Heart left ventricle (tissue), 16 donors: ENCODE results near the gene SIVA1. TPM values are rescaled to one million over a fixed set of nuclear protein-coding genes. Genes with fewer than 3 reads are reported as not detected.

Experiments
- ATAC-seq, 4 donors: fragments of 200-7000 bp; cut with Tn5 transposase; one replicate each; pipeline ENCODE4 v1.9.1; 2020 to 2022; ENCODE audit warnings: moderate library complexity in 4 of 4, mild to moderate bottlenecking in 3 of 4, moderate number of reproducible peaks in 1 of 4
- DNase-seq, 5 donors: peaks; one replicate each; pipeline ENCODE4 v3.0.0-alpha.2; 2020
- H3K27ac ChIP-seq, 12 donors: fragments of 200-600 bp; sonication (generic) in 4 of 12; one replicate each; pipeline versions ENCODE4 v1.5.0 to v1.8.0; 2016 to 2022; ENCODE audit warnings: mild to moderate bottlenecking in 2 of 12
- H3K27me3 ChIP-seq, 9 donors: fragments of 200-600 bp; sonication (generic) in 2 of 9; one replicate each; pipeline versions ENCODE4 v1.5.1 to v1.8.0; 2016 to 2022; ENCODE audit warnings: mild to moderate bottlenecking in 3 of 9
- H3K36me3 ChIP-seq, 9 donors: fragments of 200-600 bp; sonication (generic) in 2 of 9; one replicate each; pipeline versions ENCODE4 v1.5.0 to v1.8.0; 2018 to 2022; ENCODE audit warnings: mild to moderate bottlenecking in 2 of 9
- H3K4me1 ChIP-seq, 12 donors: fragments of 200-600 bp; sonication (generic) in 4 of 12; one replicate each; pipeline versions ENCODE4 v1.5.0 to v1.8.0; 2016 to 2022; ENCODE audit warnings: mild to moderate bottlenecking in 3 of 12
- H3K4me3 ChIP-seq, 12 donors: fragments of 200-600 bp; sonication (generic) in 4 of 12; one replicate each; pipeline versions ENCODE4 v1.5.0 to v1.8.0; 2017 to 2022; ENCODE audit warnings: mild to moderate bottlenecking in 9 of 12, moderate library complexity in 4 of 12
- H3K9me3 ChIP-seq, 12 donors: fragments of 200-600 bp; sonication (generic) in 4 of 12; one replicate each; pipeline versions ENCODE4 v1.5.0 to v1.8.0; 2016 to 2022; ENCODE audit warnings: mild to moderate bottlenecking in 1 of 12
- POLR2A ChIP-seq, 2 donors: fragments of 450-650 bp; IDR thresholded peaks; one replicate each; pipeline ENCODE4 v1.6.1; 2017; ENCODE audit warnings: antibody characterized with exemption in 2 of 2, mild to moderate bottlenecking in 2 of 2, moderate library complexity in 2 of 2
- WGBS, 4 donors: extraction: QIAGEN DNeasy Blood & Tissue Kit in 2 of 4; methylation state at CpG; one replicate each; pipeline versions ENCODE4 v1.1.5 to v1.1.7; 2013 to 2018; 5-methylcytosine and 5-hydroxymethylcytosine counted together
- intact Hi-C, 10 donors: fragments of 100-400 bp; cut with DNase I; formaldehyde crosslinking; loops; one replicate each; pipeline versions ENCODE4 v1.11.1 to v1.14.2; 2022
- polyA plus RNA-seq, 2 donors: library from polyadenylated mRNA; stranded (reverse); fragments of 200-250 nt; gene quantifications; one replicate each; pipeline ENCODE4 v1.2.3, GENCODE V29; 2013
- total RNA-seq, 9 donors: library from RNA; depleted of rRNA in 2 of 9; stranded (reverse); fragments of >200 nt in 2 of 9; fragmentation: NEBNext Ultra II Directional in 3 of 9; extraction: Animal tissue kit (Norgen Biotek cat#: 25700) in 3 of 9; gene quantifications; one replicate each; pipeline versions ENCODE4 v1.1.0 to v1.2.4, GENCODE V29; 2016 to 2023
- TF ChIP-seq, protein P1 (sequence below), 12 donors: fragments of 200-600 bp; sonication (generic) in 4 of 12; IDR thresholded peaks; one replicate each; pipeline versions ENCODE4 v1.5.0 to v1.8.0; 2018 to 2022; ENCODE audit warnings: antibody characterized with exemption in 12 of 12, mild to moderate bottlenecking in 5 of 12
- donor health status: ischemic (EF 13 %, LVEDD 7.1; RV severe dilation, severe dysfunction).
- donor health status: healthy with polysubstance abuse.
- donor health status: DM: no; HTN: yes; CAD: no.
- donor health status: DM: no; HTN: no; CAD: no.
- donor health status: ischemic (EF 25% LVEDD 6.9; RV normal size, moderate dysfunction).
- donor health status: ischemic (EF 25% LVEDD 5.7; RV mildly dilated, moderate dysfunction).
- donor health status: healthy.
- donor health status: DM: yes; HTN: yes; CAD: no.
- donor health status: ischemic (EF 35%, LVEDD 5.7; RV mildly dilated, moderate dysfunction).
- donor health status: nonischemic (EF 11% LVEDD 7.7; RV severe dilation, severe dysfunction).
- donor health status: DM: yes; HTN: yes; CAD: no.
- donor health status: PGD.
- donor health status: ischemic (EF 29% LVEDD 5.4; RV normal size, mild dysfunction).
- donor health status: nonischemic (EF 23%, LVEDD 6.1; RV moderate dilation, normal function).

The SIVA1 gene
- total and polyA plus RNA-seq, 11 donors, result 41.0 to 203 (median 57.4) TPM

GRCh38 chr14:104734051-104734587, 18.8 kb upstream of the SIVA1 start:
- Histone ChIP-seq H3K27ac (peak overlapping the region in 11 of 12 donors; percentile 83 to 95 (median 89)), H3K9me3 (no peaks in the 10 kb centered on the region), H3K4me1 (peaks cover 0 to 74% (median 57%) of the 10 kb centered on the region in 12 donors), H3K36me3 (peaks cover 0 to 8% (median 4%) of the 10 kb centered on the region in 9 donors), H3K4me3 (no peak overlapping the region), H3K27me3 (no peaks in the 10 kb centered on the region)
- TF ChIP-seq POLR2A (IDR thresholded peaks at IDR 0.05), result no peak
- TF ChIP-seq, protein P1, sequence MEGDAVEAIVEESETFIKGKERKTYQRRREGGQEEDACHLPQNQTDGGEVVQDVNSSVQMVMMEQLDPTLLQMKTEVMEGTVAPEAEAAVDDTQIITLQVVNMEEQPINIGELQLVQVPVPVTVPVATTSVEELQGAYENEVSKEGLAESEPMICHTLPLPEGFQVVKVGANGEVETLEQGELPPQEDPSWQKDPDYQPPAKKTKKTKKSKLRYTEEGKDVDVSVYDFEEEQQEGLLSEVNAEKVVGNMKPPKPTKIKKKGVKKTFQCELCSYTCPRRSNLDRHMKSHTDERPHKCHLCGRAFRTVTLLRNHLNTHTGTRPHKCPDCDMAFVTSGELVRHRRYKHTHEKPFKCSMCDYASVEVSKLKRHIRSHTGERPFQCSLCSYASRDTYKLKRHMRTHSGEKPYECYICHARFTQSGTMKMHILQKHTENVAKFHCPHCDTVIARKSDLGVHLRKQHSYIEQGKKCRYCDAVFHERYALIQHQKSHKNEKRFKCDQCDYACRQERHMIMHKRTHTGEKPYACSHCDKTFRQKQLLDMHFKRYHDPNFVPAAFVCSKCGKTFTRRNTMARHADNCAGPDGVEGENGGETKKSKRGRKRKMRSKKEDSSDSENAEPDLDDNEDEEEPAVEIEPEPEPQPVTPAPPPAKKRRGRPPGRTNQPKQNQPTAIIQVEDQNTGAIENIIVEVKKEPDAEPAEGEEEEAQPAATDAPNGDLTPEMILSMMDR (IDR thresholded peaks at IDR 0.05), result no peak
- intact Hi-C loops, result no loop called here
- DNase-seq, result no peak
- WGBS, 4 donors, result 67 to 86% (median 79%) methylated on average over 3 to 6 of the region's 6 CpGs
- no peak for ATAC-seq

GRCh38 chr14:104734601-104734990, 18.4 kb upstream of the SIVA1 start:
- 89 to 94% (median 92%) methylated on average over 8 to 9 of the region's 9 CpGs for WGBS, 4 donors
- no peak for ATAC-seq

DNA sequence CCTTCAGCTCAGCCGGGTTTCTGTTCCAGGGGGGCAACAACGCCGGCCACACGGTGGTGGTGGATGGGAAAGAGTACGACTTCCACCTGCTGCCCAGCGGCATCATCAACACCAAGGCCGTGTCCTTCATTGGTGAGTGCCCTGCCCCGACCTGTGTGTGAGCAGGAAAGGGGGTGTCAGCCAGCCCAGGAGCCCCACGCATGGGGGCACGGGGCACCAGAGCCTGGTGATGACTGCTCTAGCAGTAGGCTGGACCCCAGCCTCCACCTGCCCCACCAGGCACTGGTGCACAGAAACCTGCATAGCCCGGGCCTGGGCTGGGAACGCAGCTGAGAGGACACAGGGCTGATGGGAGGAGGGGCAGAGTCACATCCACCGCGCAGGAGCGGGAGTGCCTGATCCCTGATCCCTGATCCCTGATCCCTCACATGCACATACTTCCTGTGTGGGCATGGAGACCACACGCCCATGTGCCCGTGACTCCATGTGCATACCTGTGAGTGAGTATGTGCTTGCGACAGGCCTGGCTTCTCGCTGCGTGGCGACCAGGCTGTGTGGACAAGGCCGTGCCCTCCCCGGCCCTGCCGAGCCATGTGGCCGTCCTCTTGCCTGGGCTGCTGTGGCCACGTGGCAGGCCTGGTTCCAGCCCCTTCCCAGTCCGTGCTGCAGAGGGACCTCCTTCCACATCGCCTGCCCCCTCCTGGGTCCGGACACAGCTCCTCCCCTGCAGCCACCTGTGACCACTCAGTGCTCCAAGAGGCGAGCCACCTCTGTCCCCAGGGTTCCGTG, 17.8 kb upstream of the SIVA1 start:
- H3K9me3 ChIP-seq, result no peaks in the 10 kb centered on the region
- ATAC-seq, result peak in 3 of 4 donors; percentile 2 to 15 (median 10)
- TF ChIP-seq POLR2A (IDR thresholded peaks at IDR 0.05), result no peak
- TF ChIP-seq, protein P1 (IDR thresholded peaks at IDR 0.05), result no peak
- peaks cover 0 to 19% (median 7%) of the 10 kb centered on the region in 9 donors for H3K36me3 ChIP-seq
- intact Hi-C loops, result no loop called here
- peaks cover 0 to 73% (median 57%) of the 10 kb centered on the region in 12 donors for H3K4me1 ChIP-seq
- H3K27me3 ChIP-seq, result no peaks in the 10 kb centered on the region
- H3K27ac ChIP-seq, result peak overlapping the region; percentile 78 to 95 (median 88)
- H3K4me3 ChIP-seq, result no peak overlapping the region
- peak in 1 of 5 donors; percentile 64 for DNase-seq
- 71 to 84% (median 79%) methylated on average over 25 to 31 of the region's 31 CpGs for WGBS, 4 donors

More at GRCh38 chr14:104734601-104734990, 18.4 kb upstream of the SIVA1 start:
- H3K4me1 ChIP-seq, result peaks cover 0 to 74% (median 57%) of the 10 kb centered on the region in 12 donors
- H3K27me3 ChIP-seq, result no peaks in the 10 kb centered on the region
- TF ChIP-seq, protein P1 (IDR thresholded peaks at IDR 0.05), result no peak
- no peak for TF ChIP-seq POLR2A (IDR thresholded peaks at IDR 0.05)
- no peak overlapping the region for H3K4me3 ChIP-seq
- no peak for DNase-seq
- H3K27ac ChIP-seq, result peak overlapping the region; percentile 78 to 95 (median 88)
- H3K36me3 ChIP-seq, result peaks cover 0 to 13% (median 5%) of the 10 kb centered on the region in 9 donors
- H3K9me3 ChIP-seq, result no peaks in the 10 kb centered on the region
- intact Hi-C loops, result no loop called here
